BE2C (cell line): ENCODE data around the gene TXN2.

ENCODE experiments used
- DNase-seq: peaks from one replicate; pipeline ENCODE4 v3.0.0-alpha.2; 2020
- H3K27me3 ChIP-seq: fragments of 250-450 bp; sonication (Bioruptor Pico); 2 replicates; pipeline ENCODE4 v1.5.1; 2020; ENCODE audit warnings: mild to moderate bottlenecking
- H3K36me3 ChIP-seq: fragments of 250-450 bp; sonication (Bioruptor Pico); 2 replicates; pipeline ENCODE4 v1.5.1; 2020; ENCODE audit warnings: mild to moderate bottlenecking
- H3K4me1 ChIP-seq: fragments of 250-450 bp; sonication (Bioruptor Pico); 2 replicates; pipeline ENCODE4 v1.5.1; 2020
- H3K4me3 ChIP-seq: 2 replicates; pipeline ENCODE4 v1.5.1; 2011; ENCODE audit warnings: low read depth, low read length
- H3K9me3 ChIP-seq: fragments of 250-450 bp; sonication (Bioruptor Pico); 2 replicates; pipeline ENCODE4 v1.5.1; 2020
- TF ChIP-seq, protein P1 (sequence below): IDR thresholded peaks from 2 replicates; pipeline ENCODE4 v1.5.1; 2012; ENCODE audit warnings: mild to moderate bottlenecking, low read depth, low read length

The TXN2 gene

DNA sequence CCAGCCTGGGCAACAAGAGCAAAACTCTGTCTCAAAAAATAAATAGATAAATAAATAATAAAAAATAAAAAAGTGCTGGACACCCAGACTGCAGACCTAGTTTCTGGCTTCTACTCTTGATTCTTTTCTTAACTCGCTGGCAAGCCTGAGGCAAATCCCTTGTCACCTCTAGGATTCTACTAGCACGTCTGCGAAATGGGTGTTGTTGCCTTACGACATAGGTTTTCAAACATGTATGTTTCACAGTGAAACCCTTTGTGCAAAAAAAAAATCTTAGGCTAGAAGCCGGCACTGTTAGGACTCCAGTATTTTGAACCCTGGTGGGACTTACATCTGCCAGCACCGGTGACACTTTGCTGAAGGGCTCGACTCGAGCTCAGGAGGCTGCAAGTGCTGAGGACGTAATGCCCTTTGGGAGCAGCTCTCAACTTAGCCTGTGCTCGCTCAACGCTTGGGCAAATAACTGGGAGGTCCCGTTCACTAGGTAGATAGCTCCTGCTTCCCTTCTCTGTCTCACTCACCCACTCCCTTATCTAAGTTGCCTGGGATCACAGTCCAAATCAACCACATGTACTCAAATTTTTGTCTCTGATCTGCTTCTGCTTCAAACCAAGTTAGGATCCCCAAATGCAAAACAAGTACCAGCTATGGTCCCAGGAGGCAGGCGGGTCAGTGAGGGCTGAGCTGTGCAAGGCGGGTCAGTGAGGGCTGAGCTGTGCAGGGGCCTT is 59.0 kb downstream of the TXN2 start:
- H3K27me3 ChIP-seq, result no peaks in the 10 kb centered on the region
- H3K4me1 ChIP-seq, result peaks cover 4% of the 10 kb centered on the region
- no peaks in the 10 kb centered on the region for H3K9me3 ChIP-seq
- H3K4me3 ChIP-seq, result no peak overlapping the region
- no peak for DNase-seq
- TF ChIP-seq, protein P1, sequence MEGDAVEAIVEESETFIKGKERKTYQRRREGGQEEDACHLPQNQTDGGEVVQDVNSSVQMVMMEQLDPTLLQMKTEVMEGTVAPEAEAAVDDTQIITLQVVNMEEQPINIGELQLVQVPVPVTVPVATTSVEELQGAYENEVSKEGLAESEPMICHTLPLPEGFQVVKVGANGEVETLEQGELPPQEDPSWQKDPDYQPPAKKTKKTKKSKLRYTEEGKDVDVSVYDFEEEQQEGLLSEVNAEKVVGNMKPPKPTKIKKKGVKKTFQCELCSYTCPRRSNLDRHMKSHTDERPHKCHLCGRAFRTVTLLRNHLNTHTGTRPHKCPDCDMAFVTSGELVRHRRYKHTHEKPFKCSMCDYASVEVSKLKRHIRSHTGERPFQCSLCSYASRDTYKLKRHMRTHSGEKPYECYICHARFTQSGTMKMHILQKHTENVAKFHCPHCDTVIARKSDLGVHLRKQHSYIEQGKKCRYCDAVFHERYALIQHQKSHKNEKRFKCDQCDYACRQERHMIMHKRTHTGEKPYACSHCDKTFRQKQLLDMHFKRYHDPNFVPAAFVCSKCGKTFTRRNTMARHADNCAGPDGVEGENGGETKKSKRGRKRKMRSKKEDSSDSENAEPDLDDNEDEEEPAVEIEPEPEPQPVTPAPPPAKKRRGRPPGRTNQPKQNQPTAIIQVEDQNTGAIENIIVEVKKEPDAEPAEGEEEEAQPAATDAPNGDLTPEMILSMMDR, result no peak
- H3K36me3 ChIP-seq, result no peaks in the 10 kb centered on the region

DNA sequence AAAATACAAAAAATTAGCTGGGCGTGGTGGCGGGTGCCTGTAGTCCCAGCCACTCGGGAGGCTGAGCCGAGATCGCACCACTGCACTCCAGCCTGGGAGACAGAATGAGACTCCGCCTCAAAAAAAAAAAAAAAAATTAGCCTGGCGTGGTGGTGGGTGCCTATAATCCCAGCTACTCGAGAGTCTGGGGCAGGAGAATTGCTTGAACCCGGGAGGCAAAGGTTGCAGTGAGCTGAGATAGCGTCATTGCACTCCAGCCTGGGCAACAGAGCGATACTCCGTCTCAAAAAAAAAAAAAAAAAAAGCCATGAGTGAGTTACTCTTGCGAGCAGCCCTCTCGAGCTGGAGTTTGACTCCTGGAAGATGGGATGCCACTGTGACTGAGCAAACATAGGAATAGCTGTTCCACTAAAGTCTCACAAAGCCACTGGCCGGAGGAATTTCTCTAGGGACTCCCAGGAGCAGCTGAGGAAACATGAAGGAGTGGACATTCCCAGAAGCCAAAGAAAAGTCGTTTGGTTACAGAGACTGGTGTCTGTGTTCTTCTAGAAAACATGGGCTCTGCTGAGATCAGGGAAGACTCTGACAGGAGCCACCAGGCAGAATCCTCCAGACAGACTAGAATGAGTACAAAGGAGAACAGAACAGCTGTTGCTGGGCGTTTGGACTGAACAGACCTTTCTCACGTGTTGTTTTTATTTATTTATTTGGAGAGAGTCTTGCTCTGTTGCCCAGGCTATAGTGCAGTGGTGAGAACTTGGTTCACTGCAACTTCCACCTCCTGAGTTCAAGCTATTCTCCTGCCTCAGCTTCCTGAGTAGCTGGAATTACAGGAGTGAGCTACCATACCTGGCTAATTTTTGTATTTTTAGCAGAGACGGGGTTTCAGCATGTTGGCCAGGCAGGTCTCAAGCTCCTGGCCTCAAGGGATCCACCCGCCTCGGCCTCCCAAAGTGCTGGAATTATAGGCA is 61.2 kb downstream of the TXN2 start:
- TF ChIP-seq, protein P1, result no peak
- H3K36me3 ChIP-seq, result no peaks in the 10 kb centered on the region
- H3K9me3 ChIP-seq, result no peaks in the 10 kb centered on the region
- no peaks in the 10 kb centered on the region for H3K4me1 ChIP-seq
- no peak overlapping the region for H3K4me3 ChIP-seq
- no peak for DNase-seq
- H3K27me3 ChIP-seq, result no peaks in the 10 kb centered on the region

DNA sequence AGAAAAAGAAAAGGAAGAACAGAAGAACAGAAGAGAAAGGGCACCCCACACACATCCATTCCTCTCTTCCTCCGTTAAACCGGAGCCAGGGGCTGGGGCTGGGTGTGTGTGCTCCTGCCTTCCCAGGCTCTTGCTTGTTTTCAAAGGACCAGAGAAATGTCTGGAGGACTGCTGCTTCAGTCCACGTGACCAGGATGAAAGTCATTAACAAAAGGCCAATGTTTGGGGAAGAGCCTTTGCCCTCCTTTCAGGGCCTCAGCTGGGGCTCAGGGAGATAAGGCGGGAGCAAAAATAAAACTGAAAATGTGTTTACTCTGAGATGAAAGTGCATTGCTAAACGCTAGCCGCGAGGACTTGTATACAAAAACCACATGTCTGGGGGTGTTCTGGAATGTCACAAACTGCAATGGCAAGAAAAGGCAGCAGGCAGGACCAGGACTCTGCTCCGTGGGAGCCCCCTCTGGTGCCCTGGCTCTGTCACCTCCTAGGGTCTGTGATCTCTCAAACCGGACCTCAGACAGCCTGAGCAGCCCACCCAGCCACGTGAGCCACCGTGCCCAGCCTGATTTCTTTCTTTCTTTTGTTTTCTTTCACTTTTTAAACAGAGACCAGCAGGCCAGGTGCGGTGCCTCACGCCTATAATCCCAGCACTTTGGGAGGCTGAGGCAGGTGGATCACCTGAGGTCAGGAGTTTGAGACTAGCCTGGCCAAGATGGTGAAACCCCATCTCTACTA is 62.1 kb downstream of the TXN2 start:
- Histone ChIP-seq H3K4me3 (no peak overlapping the region), H3K27me3 (no peaks in the 10 kb centered on the region), H3K9me3 (no peaks in the 10 kb centered on the region), H3K36me3 (no peaks in the 10 kb centered on the region), H3K4me1 (no peaks in the 10 kb centered on the region)
- TF ChIP-seq, protein P1, result no peak
- no peak for DNase-seq

DNA sequence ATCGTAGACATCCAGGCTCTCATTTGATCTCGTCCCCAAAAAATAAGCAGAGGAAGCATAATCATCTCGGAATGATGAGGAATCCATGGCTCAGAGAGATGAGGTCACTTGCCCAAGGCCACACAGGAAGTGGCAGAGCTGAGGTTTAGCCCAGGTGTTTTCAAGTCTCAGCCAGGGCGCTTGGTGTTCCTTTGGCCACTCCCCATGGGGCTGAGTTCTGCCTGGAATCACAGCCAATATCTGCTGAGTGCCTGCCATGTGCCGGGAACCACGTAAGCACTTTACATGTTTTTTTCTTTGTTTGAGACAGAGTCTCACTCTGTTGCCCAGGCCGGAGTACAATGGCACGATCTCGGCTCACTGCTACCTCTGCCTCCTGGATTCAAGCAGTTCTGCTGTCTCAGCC is 64.2 kb downstream of the TXN2 start:
- Histone ChIP-seq H3K4me3 (no peak overlapping the region), H3K9me3 (no peaks in the 10 kb centered on the region), H3K27me3 (no peaks in the 10 kb centered on the region), H3K4me1 (no peaks in the 10 kb centered on the region), H3K36me3 (no peaks in the 10 kb centered on the region)
- DNase-seq, result no peak
- TF ChIP-seq, protein P1, result no peak
